T47D (cell line): ENCODE data around the gene DOCK2.
"Not testable (repeated sequence)": the region's sequence is repeated elsewhere in the genome, so short reads cannot be mapped to it uniquely, and the experiment has no call there.

Experiments
- DNase-seq, 2 experiments: peaks; one replicate each; pipeline versions ENCODE4 v3.0.0 to v3.0.0-alpha.2; 2011 to 2012; ENCODE audit warnings: low read depth in 1 of 2, low spot score in 1 of 2
- JUND ChIP-seq: IDR thresholded peaks from 2 replicates; pipeline ENCODE4 v1.6.1; 2012; ENCODE audit warnings: low read depth
- in situ Hi-C: cut with HindIII; loops from 2 replicates; pipeline ENCODE4 v1.10.0; 2016; ENCODE audit warnings: low sequenced_read_pairs, low pct_unique_long_range_greater_than_20kb

Gene DOCK2

GRCh38 chr5:169944922-169945680, 308.0 kb downstream of the DOCK2 start:
- TF ChIP-seq JUND: no peak
- in situ Hi-C loops: no loop called here

GRCh38 chr5:169945831-169946261, 308.8 kb downstream of the DOCK2 start:
- no peak for TF ChIP-seq JUND
- DNase-seq: no peak
- in situ Hi-C loops: no loop called here

More at GRCh38 chr5:169944922-169945680, 308.0 kb downstream of the DOCK2 start:
- DNase-seq: peak in 1 of 2 experiments; percentile 9

- no peak for TF ChIP-seq JUND
- in situ Hi-C loops: no loop called here
- DNase-seq: no peak
These were observed 309.7 kb downstream of the DOCK2 start for GRCh38 chr5:169946743-169947295.

- in situ Hi-C loops: no loop called here
- no peak for DNase-seq
- TF ChIP-seq JUND: no peak
These were observed 313.3 kb downstream of the DOCK2 start for GRCh38 chr5:169950333-169950732.

- DNase-seq: not testable (repeated sequence)
These were observed 316.1 kb downstream of the DOCK2 start for GRCh38 chr5:169953196-169953595.

DNA sequence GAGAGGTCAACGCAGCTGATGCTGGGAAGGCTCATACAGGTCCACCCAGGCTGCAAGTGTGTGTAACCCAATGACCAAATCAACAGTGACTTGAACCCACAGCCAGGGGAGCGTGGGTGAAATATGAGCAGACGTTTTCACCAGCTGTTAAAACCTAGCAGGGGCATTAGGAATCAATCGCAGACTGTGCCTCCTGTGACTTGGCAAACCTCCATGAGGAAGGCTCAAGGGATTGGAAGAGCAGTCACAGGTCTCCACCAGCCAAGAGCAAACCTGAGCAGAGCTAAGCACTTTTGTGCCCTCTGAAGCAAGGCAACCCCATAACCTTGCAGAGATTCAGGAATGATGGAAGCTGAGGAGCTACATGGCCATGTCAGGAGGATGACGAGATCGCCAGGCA, 317.7 kb downstream of the DOCK2 start:
- no peak for DNase-seq
- no peak for TF ChIP-seq JUND
- in situ Hi-C loops: no loop called here

More at GRCh38 chr5:169953196-169953595, 316.1 kb downstream of the DOCK2 start:
- in situ Hi-C loops: not testable (repeated sequence)

DNA sequence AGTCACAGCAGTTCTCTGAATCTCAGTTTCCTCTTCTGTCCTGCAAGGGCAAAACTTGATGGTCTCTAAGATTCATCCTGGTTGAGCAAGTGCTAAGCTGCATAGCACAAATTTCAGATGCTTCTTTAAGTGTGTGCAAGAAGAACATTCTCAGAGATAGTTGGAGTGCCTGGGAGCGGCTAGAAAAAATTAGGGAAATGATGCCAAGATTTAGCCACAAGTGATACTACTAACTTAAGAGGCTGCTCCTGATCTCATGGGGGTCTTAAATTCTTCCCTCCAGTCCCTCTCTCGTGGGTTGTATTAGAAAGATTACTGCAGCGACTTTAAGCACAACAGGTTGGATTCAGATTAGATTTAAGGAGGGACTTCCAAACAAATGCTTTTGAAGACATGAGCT, 319.1 kb downstream of the DOCK2 start:
- TF ChIP-seq JUND: no peak
- no peak for DNase-seq
- in situ Hi-C loops: no loop called here

DNA sequence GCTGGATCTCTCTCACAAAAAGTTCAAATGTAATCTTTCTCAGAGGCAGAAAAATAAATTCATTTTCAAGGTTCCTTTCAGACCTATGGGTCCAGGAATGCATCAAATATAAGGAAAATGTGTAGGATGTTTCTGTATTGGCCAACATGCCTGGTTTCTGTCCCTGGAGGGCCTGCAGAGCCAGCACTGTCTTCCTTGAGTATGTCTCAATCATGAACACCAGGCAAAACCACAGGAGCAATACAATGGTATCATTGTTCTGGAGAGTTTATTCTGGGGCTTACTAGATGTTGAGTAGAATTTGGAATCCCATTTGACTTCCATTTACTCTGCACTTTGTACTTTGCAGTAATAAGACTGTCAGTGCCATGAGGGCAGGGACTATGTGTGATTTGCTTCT, 319.7 kb downstream of the DOCK2 start:
- DNase-seq: no peak
- TF ChIP-seq JUND: no peak
- in situ Hi-C loops: no loop called here

- DNase-seq: no peak
- in situ Hi-C loops: no loop called here
- no peak for TF ChIP-seq JUND
These were observed 321.2 kb downstream of the DOCK2 start for GRCh38 chr5:169958278-169958677.

DNA sequence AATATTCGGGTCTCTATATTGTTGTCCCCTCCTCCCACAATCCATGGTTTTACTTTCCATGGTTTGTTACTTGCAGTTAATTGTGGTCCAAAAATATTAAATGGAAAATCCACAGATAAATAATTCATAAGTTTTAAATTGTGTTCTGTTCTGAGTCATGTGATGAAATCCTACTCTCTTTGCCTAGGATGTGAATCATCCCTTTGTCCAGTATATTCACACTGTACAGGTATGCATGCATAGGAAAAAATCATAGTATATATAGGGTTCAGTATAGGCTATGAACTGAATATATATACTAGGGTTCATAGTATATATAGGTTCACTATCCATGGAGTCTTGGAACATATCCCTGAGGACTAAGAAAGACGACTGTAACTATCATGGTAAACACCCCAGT, 323.6 kb downstream of the DOCK2 start:
- in situ Hi-C loops: no loop called here
- DNase-seq: no peak
- TF ChIP-seq JUND: no peak

DNA sequence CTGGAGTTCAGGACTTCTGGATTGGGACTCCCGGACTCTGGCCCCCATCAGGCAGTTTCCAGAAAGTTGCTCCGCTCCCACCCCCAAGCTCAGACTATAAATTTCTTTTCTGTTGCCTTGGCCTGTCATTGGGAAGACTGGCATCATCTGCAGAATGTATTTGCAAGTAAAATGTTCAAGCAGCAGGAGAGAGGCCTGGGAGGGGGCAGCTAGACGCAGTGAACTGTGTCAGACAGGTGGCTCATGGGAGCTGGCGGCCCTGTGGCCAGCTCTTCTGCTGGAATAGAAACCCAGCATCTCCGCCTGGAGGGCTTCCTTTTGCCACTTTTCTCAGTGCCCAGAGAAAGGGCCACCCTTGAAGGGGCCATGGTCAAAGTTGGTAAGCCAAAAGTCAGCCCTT, 327.2 kb downstream of the DOCK2 start:
- in situ Hi-C loops: no loop called here
- TF ChIP-seq JUND: no peak
- no peak for DNase-seq

DNA sequence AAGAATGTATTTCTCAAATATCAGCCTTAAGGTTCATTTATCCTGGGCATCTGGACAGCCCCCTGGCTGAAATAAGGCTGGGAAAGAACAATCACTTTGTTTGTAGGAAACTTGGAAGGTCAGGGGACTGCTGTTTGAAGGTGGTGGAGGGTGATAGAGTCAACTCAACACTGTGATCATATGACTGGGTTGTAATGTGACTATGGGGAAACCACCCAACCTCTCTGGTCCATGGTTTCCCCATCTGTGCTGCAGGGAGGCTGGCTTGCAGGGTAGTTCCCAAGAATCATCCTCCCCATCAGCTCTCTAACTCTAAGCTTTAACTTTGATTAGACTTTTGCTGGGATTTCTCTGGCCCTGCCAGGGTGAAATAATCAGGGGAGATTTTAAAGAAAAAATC, 333.3 kb downstream of the DOCK2 start:
- no peak for TF ChIP-seq JUND
- DNase-seq: no peak
- in situ Hi-C loops: no loop called here

GRCh38 chr5:169970911-169971765, 334.1 kb downstream of the DOCK2 start:
- in situ Hi-C loops: no loop called here
- no peak for TF ChIP-seq JUND
- DNase-seq: no peak
